ENCODE measurements around the gene FUS.

DNA sequence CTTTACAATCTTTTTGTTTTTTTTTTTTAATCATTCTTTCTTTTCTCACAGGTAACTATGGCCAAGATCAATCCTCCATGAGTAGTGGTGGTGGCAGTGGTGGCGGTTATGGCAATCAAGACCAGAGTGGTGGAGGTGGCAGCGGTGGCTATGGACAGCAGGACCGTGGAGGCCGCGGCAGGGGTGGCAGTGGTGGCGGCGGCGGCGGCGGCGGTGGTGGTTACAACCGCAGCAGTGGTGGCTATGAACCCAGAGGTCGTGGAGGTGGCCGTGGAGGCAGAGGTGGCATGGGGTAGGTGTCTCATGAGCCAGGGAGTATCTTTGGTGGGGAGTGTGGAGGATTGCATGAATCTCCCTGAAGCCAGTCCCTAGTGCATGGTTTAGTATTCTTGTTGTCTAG is 4.9 kb downstream of the FUS start:
- TF ChIP-seq POLR2A (IDR thresholded peaks at IDR 0.05): no peak
- TF ChIP-seq, protein P1, sequence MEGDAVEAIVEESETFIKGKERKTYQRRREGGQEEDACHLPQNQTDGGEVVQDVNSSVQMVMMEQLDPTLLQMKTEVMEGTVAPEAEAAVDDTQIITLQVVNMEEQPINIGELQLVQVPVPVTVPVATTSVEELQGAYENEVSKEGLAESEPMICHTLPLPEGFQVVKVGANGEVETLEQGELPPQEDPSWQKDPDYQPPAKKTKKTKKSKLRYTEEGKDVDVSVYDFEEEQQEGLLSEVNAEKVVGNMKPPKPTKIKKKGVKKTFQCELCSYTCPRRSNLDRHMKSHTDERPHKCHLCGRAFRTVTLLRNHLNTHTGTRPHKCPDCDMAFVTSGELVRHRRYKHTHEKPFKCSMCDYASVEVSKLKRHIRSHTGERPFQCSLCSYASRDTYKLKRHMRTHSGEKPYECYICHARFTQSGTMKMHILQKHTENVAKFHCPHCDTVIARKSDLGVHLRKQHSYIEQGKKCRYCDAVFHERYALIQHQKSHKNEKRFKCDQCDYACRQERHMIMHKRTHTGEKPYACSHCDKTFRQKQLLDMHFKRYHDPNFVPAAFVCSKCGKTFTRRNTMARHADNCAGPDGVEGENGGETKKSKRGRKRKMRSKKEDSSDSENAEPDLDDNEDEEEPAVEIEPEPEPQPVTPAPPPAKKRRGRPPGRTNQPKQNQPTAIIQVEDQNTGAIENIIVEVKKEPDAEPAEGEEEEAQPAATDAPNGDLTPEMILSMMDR (IDR thresholded peaks at IDR 0.05): no peak

All from right lobe of liver (tissue), 4 donors.